HG03159 (cell line): ENCODE measurements around the gene FAM169A.
"Not testable (repeated sequence)": the region's sequence is repeated elsewhere in the genome, so short reads cannot be mapped to it uniquely, and the experiment has no call there.

Source experiments
- ATAC-seq: cut with Tn5 transposase; IDR thresholded peaks from one replicate; pipeline ENCODE4 v1.9.1; 2021; ENCODE audit warnings: mild to moderate bottlenecking, moderate library complexity; ENCODE audit not compliant: unreplicated experiment

The FAM169A gene

DNA sequence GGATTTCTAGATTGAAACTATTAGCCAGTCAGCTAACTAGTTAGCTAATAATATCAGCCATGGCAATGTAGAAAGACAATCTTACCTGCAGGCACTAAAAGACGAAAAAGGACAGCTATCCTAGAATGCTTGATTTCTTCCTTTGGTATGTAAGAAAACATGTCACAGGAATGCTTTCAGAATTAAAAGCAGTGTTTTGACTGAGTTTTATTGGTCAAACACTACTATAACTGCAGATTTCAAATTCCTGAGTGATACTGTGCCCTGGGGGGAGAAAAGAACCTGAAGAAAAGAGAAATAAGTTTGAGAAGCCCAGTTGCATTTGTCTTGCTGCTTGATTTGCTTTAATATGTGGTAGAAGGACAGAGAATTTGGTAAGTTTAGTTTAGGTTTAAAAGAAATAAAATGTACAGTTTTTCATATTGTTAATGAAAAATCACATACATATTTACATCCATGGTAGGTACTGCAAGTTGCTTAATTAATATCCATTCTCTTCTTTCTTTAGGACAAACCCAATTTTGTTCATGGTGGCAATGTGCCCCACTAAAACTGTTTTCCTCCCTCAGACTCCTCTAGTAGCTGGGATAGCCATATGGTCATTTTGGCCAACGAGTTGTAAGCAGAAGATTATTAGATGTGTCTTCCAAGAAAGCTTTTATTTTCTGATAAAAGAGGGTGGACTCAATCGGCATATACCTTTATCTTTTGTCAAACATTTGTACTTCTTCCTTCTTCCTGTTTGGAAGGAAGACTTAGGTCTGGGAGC is 4.3 kb upstream of the FAM169A start:
- no peak for ATAC-seq

DNA sequence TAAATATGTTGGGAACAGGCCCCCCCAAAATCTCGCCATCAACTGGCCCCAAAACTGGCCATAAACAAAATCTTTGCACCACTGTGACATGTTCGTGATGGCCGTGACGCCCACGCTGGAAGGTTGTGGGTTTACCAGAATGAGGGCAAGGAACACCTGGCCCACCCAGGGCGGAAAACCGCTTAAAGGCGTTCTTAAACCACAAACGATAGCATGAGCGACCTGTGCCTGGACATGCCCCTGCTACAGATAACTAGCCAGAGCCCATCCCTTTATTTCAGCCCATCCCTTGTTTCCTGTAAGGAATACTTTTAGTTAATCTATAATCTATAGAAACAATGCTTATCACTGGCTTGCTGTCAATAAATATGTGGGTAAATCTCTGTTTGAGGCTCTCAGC is 3.2 kb upstream of the FAM169A start:
- ATAC-seq: not testable (repeated sequence)

DNA sequence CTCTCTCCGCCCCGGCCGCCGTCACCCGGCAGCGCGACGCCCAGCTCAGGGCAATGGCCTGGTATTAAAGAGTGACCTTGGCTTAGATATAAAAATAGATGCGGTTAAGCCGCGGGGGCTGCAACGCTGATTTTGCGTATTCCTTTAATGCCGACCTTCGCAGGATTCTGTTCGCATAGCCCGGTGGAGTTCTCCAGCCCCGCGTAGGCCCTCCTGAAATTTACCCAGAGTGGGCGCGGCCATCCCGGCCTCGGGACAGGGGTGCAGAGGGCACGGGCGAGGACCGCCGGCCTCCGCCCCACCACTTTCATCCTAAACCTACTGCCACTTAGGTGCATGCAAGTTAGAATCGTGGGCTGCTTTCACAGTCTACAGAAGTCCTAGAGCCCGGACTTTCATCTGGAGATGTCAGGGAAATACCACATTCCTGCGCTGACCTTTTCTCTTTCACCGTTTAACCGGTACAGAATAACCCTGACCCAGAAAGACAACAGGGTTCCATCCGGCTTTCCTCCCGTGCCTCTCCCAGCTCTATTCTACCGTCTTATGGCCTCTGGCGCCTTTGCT is 492 bp upstream of the FAM169A start:
- ATAC-seq: no peak

GRCh38 chr5:74865256-74865803 is 857 bp downstream of the FAM169A start:
- ATAC-seq: no peak

- no peak for ATAC-seq
Observed at GRCh38 chr5:74864823-74865222, 1.4 kb downstream of the FAM169A start.

DNA sequence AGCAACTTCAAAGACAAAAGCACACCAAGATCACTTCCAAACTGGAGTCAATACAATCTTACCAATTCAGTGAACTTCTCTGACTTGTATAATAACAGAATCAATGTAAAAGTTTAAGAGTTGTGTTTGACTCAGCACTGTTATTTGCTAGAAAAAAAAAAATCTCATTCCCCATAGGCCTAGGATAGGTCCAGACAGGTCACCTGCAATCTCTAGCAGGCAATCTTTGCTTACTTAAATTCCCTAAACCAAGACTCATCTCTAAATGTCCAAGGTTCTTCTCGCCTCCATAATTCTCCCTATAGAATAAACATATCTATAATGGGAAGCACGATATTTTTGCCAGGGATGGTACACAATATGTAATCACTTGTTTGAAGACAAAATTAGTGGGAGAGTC is 2.5 kb downstream of the FAM169A start:
- no peak for ATAC-seq

GRCh38 chr5:74862221-74862620 is 4.0 kb downstream of the FAM169A start:
- ATAC-seq: no peak

- ATAC-seq: not testable (repeated sequence)
Observed at GRCh38 chr5:74856975-74857374, 9.2 kb downstream of the FAM169A start.

DNA sequence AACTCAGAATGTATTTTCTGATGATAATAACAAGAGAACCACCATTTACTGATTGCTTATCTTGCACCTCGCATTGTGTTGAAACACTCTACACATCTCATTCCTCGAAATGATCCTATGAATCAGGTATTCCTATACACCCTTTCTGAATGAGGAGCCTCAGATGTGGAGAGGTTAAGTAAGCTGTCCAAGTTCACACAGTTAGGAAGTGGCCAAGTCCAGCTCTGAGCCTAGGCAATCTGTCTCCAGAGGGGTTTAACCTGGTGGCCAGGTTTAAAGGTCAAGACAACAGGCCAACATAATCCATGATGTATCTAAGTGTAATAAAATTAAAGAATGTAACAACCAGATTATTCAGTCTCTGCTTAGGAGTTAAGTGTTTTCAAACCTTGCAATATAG is 12.9 kb downstream of the FAM169A start:
- ATAC-seq: no peak

GRCh38 chr5:74851684-74852353 is 14.4 kb downstream of the FAM169A start:
- no peak for ATAC-seq

DNA sequence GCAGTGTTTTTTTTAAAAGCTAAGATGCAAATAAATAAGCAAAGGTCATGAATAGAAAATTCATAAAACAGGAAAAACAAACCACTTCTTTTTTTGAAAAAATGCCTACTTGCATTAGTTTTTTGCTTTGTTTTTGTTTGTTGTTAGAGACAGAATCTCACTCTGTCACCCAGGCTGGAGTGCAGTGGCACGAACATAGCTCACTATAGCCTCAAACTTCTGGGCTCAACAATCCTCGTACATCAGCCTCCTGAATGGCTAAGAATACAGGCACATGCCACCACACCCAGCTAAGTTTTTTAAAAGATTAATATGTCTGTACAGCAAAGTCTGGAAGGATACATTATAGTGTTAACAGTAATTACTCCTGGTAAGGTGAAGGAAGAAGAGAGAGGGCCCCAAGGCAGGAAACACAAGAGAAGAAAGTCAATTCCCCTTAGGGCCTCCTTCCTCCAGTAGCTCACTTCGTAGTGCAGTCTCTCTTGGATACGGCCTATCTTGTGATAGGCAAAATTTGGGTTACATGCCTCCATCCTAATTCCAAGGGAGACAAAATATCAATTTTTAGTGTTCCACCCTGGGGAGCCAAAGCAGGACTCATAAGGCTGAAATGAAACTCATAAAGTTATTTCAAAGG is 15.3 kb downstream of the FAM169A start:
- ATAC-seq: no peak

GRCh38 chr5:74850030-74850429 is 16.2 kb downstream of the FAM169A start:
- ATAC-seq: no peak

GRCh38 chr5:74848553-74849025 is 17.6 kb downstream of the FAM169A start:
- ATAC-seq: no peak

- no peak for ATAC-seq
Observed at GRCh38 chr5:74839229-74839628, 27.0 kb downstream of the FAM169A start.

DNA sequence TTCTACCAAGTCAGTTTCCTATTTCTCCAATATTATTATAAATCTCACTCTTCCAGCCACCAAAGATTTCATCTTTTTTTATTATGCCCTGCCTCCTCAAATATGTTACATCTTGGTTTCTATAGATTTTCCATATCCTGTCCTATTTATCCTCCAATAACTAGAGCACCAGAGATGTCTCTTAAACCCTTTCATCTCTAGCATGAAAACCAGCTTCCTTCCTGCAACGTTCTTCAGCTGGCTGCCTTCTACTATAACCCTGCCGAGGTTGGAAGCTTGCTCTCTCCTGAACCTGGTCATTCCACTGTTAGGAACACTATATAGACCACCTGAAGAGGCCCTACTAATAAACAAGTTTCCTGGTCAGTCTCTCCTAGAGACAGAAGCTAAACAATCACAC is 27.9 kb downstream of the FAM169A start:
- ATAC-seq: no peak

DNA sequence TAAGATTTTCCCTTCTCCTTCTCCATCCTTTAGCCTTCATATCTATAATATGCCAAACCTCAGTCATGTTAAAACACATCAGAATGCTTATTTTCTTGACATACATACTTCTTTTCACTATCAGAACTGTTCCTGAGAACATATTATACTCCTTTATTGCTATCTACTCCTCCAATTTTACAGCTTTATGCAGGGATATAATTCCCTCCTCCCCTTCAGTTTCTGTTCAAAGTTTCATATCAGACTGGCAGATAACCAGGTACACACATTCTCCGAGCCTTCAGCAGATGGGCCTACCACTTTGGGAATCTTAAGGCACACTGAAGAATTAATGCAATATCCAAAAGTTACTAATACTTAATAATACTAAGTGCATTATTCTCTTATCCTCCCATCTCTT is 29.1 kb downstream of the FAM169A start:
- ATAC-seq: no peak

GRCh38 chr5:74833537-74834266 is 32.5 kb downstream of the FAM169A start:
- ATAC-seq: no peak

DNA sequence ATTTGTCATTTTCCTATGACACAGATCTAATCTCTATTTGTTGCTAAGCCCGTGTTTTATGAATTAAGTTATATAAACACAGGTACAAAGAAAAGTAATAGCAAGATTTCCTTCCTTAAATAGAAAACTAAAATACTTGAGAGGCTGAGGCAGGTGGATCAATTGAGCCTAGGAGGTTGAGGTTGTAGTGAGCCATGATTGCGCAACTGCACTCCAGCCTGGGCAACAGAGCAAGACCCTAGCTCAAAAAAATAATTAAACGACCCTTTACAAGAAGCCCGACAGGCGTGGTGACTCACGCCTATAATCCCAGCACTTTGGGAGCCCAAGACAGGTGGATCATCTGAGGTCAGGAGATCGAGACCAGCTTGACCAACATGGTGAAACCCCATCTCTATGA is 36.8 kb downstream of the FAM169A start:
- ATAC-seq: no peak

DNA sequence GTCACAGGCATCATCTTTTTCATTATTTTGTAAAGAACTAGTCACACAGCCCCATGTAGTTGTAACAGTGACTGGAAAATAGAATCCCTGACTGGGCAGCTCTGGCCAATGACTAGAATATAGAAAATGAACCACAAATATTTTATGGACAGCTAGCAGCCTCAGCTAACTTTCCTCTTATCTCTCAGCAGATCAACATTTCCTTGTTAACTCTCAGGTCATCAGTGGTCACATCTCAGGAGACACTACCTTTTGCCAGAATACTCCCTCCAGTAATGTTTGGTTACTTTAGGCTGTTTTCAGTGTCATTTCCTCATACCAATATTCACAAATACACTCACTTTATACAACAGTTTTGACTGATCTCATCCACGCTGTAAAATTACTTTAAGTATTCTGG is 43.9 kb downstream of the FAM169A start:
- no peak for ATAC-seq

GRCh38 chr5:74816875-74817274 is 49.3 kb downstream of the FAM169A start:
- no peak for ATAC-seq

DNA sequence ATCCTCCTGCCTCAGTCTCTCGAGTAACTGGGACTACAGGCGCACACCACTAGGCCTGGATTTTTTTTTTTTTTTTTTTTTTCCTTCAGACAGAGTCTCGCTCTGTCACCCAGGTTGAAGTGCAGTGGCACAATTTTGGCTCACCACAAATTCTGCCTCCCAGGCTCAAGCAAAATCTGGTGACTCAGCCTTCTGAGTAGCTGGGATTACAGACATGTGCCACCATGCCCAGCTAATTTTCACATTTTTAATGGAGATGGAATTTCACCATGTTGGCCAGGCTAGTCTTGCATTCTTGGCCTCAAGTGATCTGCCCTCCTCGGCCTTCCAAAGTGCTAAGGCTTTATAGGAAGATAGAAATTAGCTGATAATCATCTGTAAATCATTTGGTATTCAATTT is 55.3 kb downstream of the FAM169A start:
- ATAC-seq: no peak
